AG10803 (cell line): Measurements from ENCODE around the gene SEMA6A.

Experiments
- DNase-seq: peaks from one replicate; pipeline ENCODE4 v3.0.0; 2010; ENCODE audit warnings: low read depth
- H3K4me3 ChIP-seq: 2 replicates; pipeline ENCODE4 v1.5.1; 2011; ENCODE audit warnings: mild to moderate bottlenecking, low read length, control low read depth
- TF ChIP-seq, protein P1 (sequence below): conservative IDR thresholded peaks from 2 replicates; pipeline ENCODE4 v1.5.1; 2011; ENCODE audit warnings: mild to moderate bottlenecking, low read length, control low read depth, inconsistent platforms

Gene SEMA6A

DNA sequence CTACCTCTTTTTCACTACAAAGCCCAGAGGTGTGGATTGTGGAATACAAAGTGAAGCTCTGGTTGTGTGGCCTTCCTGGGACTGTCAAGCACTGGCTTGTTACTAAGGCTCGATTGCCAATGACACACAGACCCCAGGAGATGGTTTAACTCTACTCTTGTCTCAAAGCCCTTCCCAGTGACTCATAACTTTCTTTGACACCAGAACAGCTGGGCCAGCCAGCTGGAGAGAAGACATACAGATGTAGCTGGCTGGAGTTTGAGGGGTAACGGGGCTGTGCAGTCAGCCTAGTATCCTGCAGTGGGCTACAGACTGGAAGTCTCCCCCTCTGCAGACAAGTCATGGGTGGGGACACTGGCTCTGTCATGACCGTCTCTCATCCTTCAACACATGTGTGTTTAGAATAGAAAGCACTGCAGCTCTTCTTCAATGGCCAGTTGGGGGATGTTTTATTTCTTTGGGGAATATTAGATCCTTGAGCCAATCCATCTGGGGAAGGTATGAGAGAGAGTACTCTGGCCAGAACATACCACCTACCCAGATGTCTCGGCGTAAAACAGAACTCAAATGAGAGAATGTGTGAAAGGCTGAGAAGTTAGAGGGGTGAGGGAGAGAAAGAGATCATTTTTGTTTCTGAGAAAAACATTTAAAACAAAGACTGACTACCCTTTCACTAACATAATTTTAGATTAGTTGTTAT lies 53.3 kb downstream of the SEMA6A start:
- no peak for DNase-seq
- TF ChIP-seq, protein P1, sequence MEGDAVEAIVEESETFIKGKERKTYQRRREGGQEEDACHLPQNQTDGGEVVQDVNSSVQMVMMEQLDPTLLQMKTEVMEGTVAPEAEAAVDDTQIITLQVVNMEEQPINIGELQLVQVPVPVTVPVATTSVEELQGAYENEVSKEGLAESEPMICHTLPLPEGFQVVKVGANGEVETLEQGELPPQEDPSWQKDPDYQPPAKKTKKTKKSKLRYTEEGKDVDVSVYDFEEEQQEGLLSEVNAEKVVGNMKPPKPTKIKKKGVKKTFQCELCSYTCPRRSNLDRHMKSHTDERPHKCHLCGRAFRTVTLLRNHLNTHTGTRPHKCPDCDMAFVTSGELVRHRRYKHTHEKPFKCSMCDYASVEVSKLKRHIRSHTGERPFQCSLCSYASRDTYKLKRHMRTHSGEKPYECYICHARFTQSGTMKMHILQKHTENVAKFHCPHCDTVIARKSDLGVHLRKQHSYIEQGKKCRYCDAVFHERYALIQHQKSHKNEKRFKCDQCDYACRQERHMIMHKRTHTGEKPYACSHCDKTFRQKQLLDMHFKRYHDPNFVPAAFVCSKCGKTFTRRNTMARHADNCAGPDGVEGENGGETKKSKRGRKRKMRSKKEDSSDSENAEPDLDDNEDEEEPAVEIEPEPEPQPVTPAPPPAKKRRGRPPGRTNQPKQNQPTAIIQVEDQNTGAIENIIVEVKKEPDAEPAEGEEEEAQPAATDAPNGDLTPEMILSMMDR, result no peak
- H3K4me3 ChIP-seq, result no peak overlapping the region

- no peak overlapping the region for H3K4me3 ChIP-seq
- TF ChIP-seq, protein P1, result no peak
- DNase-seq, result no peak
These were observed 53.9 kb downstream of the SEMA6A start for GRCh38 chr5:116520771-116521170.

- no peak for DNase-seq
- no peak overlapping the region for H3K4me3 ChIP-seq
- TF ChIP-seq, protein P1, result no peak
These were observed 56.2 kb downstream of the SEMA6A start for GRCh38 chr5:116518423-116518822.

- DNase-seq, result no peak
- TF ChIP-seq, protein P1, result no peak
- no peak overlapping the region for H3K4me3 ChIP-seq
These were observed 57.1 kb downstream of the SEMA6A start for GRCh38 chr5:116517488-116517887.

DNA sequence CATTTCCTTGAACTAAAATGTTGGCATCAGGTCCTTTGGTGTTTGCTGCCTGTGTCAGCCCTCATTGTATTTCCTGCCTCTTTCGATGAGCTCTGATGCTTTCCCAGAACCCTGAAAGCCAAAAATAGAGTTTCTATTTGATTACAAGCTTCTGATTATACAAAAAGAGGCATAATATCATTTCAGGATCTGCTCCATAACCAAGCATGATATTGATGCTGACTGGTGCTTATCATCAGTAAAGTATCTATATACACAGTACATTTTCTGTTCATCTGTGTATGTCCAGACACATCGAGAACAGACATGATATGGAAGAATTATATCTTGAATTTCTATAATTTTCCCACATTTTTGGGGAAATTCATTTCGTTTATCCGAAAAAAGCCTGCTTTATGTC lies 58.6 kb downstream of the SEMA6A start:
- H3K4me3 ChIP-seq, result no peak overlapping the region
- no peak for DNase-seq
- TF ChIP-seq, protein P1, result no peak

- DNase-seq, result no peak
- H3K4me3 ChIP-seq, result no peak overlapping the region
- TF ChIP-seq, protein P1, result no peak
These were observed 60.1 kb downstream of the SEMA6A start for GRCh38 chr5:116514421-116514970.

DNA sequence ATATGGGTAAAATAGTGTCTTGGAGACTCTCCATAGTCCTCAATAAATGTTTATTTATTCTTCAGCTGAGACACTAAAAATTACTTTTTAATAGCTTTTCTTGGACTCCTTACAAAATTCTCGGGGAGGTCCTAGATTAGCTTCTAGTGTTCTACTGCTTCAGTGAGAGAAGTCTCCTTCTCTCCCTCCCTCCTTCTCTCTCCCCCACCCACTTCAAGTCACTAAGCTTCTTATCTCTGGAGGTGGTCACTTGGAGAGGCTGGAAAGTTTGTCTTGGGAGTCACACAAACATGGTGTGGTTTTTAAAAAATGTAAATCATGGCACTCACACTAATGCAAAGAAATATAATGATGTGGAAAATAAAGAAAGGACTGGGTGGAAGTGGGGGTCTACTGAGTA lies 64.1 kb downstream of the SEMA6A start:
- DNase-seq, result no peak
- TF ChIP-seq, protein P1, result no peak
- no peak overlapping the region for H3K4me3 ChIP-seq
